Medulla oblongata (tissue), 1 donor: ENCODE data around the gene RAB33A.
A peak's percentile ranks its signal among the peaks of the same experiment; 100 is the strongest.
"Not testable (repeated sequence)": the region's sequence is repeated elsewhere in the genome, so short reads cannot be mapped to it uniquely, and the experiment has no call there.

Experiments used
- DNase-seq: peaks from one replicate; pipeline ENCODE4 v3.0.0-alpha.2; 2015; ENCODE audit errors: extremely low spot score

Gene RAB33A

DNA sequence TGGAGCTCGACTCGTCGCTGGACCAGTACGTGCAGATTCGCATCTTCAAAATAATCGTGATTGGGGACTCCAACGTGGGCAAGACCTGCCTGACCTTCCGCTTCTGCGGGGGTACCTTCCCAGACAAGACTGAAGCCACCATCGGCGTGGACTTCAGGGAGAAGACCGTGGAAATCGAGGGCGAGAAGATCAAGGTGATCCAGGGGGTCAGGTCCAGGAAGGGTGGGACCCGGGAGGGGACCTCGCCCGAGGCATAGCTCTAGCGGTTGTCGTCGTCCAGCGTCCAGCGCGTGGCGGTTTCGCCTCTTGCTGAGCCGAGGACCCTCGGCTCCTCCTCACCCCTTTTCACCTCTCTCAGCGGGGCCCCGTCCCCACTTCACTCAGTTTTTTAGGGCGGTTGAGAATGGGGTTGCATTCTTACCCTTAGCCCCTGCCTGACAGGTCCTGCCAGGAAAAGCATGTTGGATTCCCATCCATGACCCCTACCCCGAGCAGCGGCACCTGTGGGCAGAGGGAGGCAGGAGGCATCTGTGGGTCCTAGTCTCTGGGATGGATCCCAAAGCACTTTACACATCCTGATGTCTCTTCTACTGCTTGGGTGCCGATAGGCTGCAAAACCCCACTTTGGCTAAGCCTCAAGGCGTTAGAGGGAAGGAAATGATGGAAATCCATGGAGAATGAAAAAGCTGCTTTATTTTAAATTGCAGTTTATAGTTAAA is 524 bp downstream of the RAB33A start:
- DNase-seq, result no peak

GRCh38 chrX:130173190-130173895 is 1.6 kb downstream of the RAB33A start:
- DNase-seq, result peak; percentile 78

- DNase-seq, result peak; percentile 41
Observed at GRCh38 chrX:130174045-130174704, 2.4 kb downstream of the RAB33A start.

- no peak for DNase-seq
Observed at GRCh38 chrX:130174937-130175336, 3.2 kb downstream of the RAB33A start.

GRCh38 chrX:130176354-130176776 is 4.6 kb downstream of the RAB33A start:
- no peak for DNase-seq

GRCh38 chrX:130176942-130177341 is 5.2 kb downstream of the RAB33A start:
- no peak for DNase-seq

DNA sequence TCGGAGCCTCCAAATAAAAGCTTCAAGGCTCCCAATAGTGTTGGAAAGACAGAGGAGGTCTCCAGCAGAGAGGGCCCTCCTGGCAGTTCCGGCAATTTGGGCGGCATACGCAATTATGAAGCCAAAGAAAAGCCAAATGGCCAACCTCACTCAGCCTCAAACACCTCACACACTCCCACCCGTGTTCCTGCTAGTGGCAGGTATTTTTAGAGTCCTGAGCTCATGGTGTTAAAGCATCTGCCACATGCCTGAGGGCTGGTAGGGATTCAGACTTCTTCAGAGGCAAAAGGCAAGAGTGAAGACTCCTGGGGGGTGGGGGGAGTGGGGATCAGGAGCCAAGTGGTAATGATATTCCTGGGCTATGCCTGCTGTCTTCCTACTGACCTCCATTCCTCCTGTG is 7.4 kb downstream of the RAB33A start:
- DNase-seq, result no peak

- no peak for DNase-seq
Observed at GRCh38 chrX:130179579-130180215, 7.9 kb downstream of the RAB33A start.

DNA sequence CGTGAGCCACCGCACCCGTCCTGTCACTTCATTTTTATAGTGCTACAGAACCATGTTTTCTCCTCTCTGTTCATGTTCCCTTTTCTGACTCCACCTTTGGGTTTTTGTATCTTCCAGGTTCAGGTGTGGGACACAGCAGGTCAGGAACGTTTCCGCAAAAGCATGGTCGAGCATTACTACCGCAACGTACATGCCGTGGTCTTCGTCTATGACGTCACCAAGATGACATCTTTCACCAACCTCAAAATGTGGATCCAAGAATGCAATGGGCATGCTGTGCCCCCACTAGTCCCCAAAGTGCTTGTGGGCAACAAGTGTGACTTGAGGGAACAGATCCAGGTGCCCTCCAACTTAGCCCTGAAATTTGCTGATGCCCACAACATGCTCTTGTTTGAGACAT is 12.4 kb downstream of the RAB33A start:
- no peak for DNase-seq

DNA sequence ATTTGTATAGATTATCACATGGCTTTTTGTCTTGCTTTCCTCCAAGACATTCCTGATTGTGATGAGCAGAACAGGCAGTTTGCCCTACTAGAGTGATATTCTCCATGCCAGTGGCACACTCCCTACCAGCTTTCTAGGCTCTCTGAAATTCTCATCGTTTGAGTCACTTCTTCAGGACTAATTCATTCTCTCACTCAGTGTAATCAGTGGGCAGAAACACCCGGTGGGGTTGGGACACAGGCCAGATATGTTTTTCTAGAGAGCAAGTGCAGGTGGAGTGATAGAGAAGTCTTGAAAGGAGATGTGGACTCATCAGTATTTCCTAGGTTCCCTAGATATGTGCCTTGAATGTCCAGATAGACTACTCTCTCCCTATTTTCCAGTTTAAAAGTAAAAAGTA is 13.1 kb downstream of the RAB33A start:
- DNase-seq, result no peak

GRCh38 chrX:130186651-130187050 is 14.9 kb downstream of the RAB33A start:
- no peak for DNase-seq

DNA sequence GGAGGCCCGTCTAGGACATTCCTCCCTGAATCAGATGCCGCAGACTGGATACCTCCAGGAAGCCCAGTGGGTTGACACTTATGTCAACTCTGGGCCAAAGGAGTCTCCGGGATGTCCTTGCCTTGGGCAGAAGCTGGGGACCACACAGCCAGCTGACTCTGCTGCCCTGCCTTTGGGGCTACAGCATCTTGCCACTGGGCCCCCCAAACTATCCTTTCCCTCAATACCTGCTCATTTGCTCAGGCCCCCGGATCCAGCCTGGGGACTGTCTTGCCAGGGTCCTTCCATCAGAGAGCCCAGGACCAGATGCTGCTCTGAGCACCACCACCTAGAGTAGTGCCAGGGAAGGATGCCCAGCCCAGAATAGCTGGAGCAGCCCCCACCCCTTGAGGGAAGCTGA is 19.0 kb downstream of the RAB33A start:
- no peak for DNase-seq

GRCh38 chrX:130196466-130196865 is 24.7 kb downstream of the RAB33A start:
- no peak for DNase-seq

- no peak for DNase-seq
Observed at GRCh38 chrX:130197464-130197863, 25.7 kb downstream of the RAB33A start.

GRCh38 chrX:130204647-130205046 is 32.9 kb downstream of the RAB33A start:
- no peak for DNase-seq

DNA sequence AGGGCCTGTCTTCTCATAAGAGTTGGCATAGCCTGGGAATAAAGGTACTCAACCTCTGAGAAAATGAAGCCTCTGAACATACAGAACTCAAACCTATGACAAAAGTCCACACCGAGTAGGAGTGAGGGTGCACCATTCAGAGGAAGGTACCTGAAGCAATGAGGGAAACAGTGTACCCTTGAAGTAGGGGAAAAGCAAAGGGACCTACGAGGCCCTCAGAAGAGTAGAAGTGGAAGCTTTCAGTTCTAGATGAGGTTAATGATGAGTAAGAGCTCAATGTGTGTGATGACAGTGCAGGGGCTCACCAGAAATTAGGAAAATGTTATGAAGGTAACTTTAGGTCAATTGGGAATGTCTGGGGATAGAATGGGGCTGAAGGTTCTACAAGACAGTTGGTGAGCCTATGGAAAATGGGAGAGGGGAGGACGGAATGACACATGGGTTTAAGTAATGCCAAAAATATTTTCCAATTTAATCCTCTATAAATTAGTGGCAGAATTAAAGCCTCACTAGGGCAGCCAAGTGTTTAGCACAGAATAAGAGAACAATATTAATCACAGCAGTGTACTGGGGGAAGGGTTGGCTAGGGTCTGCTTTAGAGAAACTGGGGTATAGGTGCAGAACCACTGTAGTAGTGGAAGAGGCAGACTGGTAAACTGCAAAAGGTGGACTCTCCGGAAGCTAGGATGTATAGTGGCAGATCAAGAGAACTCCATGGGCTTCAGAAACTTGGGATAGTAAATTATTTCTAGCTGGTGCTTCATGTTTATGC is 39.8 kb downstream of the RAB33A start:
- no peak for DNase-seq

- DNase-seq, result no peak
Observed at GRCh38 chrX:130212371-130212770, 40.6 kb downstream of the RAB33A start.

DNA sequence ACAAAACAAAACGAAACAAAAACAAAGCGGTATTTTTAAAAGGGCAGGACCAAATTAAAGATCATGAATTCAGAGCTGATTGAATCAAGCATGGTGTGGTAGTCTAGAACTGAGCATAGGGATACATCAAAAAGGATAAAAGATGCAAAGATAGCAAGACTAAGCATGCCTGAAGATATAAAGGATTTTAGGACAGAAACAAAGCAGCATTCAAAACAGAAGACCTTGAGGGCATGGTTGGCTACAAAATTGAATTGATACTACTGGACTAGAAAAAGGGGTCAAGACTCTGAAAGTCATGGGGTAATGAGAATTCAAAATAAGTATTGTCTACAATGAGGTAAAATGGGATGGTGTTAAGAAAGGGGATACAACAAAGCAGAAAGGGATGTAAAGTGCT is 41.6 kb downstream of the RAB33A start:
- no peak for DNase-seq

GRCh38 chrX:130216320-130216719 is 44.6 kb downstream of the RAB33A start:
- no peak for DNase-seq

DNA sequence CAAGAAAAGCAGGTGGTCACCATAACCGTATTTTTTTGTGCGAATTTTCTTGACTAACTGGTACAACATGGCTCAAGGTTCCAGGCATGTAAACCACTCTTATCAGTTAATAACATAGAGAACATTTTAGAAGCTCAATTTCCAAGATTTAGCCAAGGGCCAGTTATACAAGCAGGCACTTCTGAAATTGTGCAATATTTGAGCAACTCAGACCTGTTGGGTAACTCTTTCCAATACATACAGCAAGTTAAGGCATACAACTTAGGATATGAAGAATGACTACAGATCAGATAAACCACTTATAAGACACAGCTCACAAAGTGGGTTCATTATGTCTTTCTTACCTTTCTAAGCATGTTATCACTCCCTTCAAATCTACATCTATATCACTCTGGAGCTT is 53.0 kb downstream of the RAB33A start:
- no peak for DNase-seq

GRCh38 chrX:130228871-130229270 is 57.1 kb downstream of the RAB33A start:
- DNase-seq, result no peak

DNA sequence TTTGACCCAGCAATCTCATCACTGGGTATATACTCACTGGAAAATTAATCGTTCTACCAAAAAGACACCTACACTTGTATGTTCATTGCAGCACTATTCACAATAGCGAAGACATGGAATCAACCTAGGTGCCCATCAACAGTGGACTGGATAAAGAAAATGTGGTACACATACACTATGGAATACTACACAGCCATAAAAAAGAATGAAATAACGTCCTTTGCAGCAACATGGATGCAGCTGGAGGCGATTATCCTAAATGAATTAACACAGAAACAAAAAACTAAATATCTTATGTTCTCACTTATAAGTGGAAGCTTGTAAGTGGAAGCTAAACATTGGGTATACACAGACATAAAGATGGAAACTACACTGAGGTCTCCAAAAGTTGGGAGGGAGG is 59.4 kb downstream of the RAB33A start:
- DNase-seq, result not testable (repeated sequence)
